Endodermal cell (in vitro differentiated cells): ENCODE results near the gene KLKB1. TPM values are rescaled to one million over a fixed set of nuclear protein-coding genes. Genes with fewer than 3 reads are reported as not detected.

Experiments used
- DNase-seq: peaks from one replicate; pipeline ENCODE4 v3.0.0-alpha.2; 2017
- H3K27ac ChIP-seq: 2 replicates; pipeline ENCODE4 v1.5.1; 2013; ENCODE audit warnings: mild to moderate bottlenecking, low read depth, low read length, moderate library complexity
- H3K27me3 ChIP-seq: 2 replicates; pipeline ENCODE4 v1.6.1; 2013; ENCODE audit warnings: mild to moderate bottlenecking, low read length, moderate library complexity; ENCODE audit not compliant: insufficient read depth, control insufficient read depth, poor library complexity, severe bottlenecking
- H3K36me3 ChIP-seq: 2 replicates; pipeline ENCODE4 v1.7.0; 2013; ENCODE audit warnings: mild to moderate bottlenecking, low read length, moderate library complexity; ENCODE audit not compliant: control insufficient read depth, insufficient read depth
- H3K4me1 ChIP-seq: one replicate; pipeline ENCODE4 v1.7.0; 2013; ENCODE audit warnings: low read length; ENCODE audit not compliant: control insufficient read depth, insufficient read depth
- H3K4me3 ChIP-seq: 2 replicates; pipeline ENCODE4 v1.5.1; 2013; ENCODE audit warnings: mild to moderate bottlenecking, low read length, moderate library complexity
- H3K9ac ChIP-seq: 2 replicates; pipeline ENCODE4 v1.6.1; 2013; ENCODE audit warnings: mild to moderate bottlenecking, low read length, moderate library complexity; ENCODE audit not compliant: poor library complexity, severe bottlenecking; ENCODE audit errors: extremely low read depth
- H3K9me3 ChIP-seq: 2 replicates; pipeline ENCODE4 v1.6.1; 2013; ENCODE audit warnings: mild to moderate bottlenecking, low read length, moderate library complexity; ENCODE audit not compliant: control insufficient read depth
- H3K27ac Mint-ChIP-seq: 2 replicates; pipeline ENCODE4 v1.8.0; 2020; ENCODE audit warnings: mixed read lengths
- H3K27me3 Mint-ChIP-seq: 2 replicates; pipeline ENCODE4 v1.8.0; 2021; ENCODE audit warnings: mild to moderate bottlenecking, mixed read lengths; ENCODE audit not compliant: insufficient read depth
- H3K36me3 Mint-ChIP-seq: 2 replicates; pipeline ENCODE4 v1.8.0; 2020; ENCODE audit warnings: low read depth, mixed read lengths
- H3K4me1 Mint-ChIP-seq: 2 replicates; pipeline ENCODE4 v1.8.0; 2020; ENCODE audit warnings: mixed read lengths
- H3K4me3 Mint-ChIP-seq: 2 replicates; pipeline ENCODE4 v1.8.0; 2020; ENCODE audit warnings: mild to moderate bottlenecking, moderate library complexity, mixed read lengths
- H3K9me3 Mint-ChIP-seq: 2 replicates; pipeline ENCODE4 v1.8.0; 2020; ENCODE audit warnings: mild to moderate bottlenecking, mixed read lengths
- CTCF ChIP-seq: fragments of 200-600 bp; sonication (generic); conservative IDR thresholded peaks from 2 replicates; pipeline ENCODE4 v1.5.0; 2021; ENCODE audit warnings: antibody characterized with exemption, mild to moderate bottlenecking
- WGBS, 2 experiments: methylation state at CpG; one replicate each; pipeline versions ENCODE4 v1.1.5 to v1.1.7; 2013; ENCODE audit warnings: missing lambda C conversion rate in 2 of 2, mixed read lengths in 1 of 2; ENCODE audit not compliant: insufficient coverage in 1 of 2, insufficient read length in 1 of 2; 5-methylcytosine and 5-hydroxymethylcytosine counted together
- total RNA-seq, 2 donors: library from RNA; stranded (reverse); fragmentation: NEBNext Ultra II Directional in 1 of 2; extraction: Animal tissue kit (Norgen Biotek cat#: 25700) in 1 of 2; gene quantifications; 2 replicates in 1 of 2; 3 replicates in 1 of 2; pipeline ENCODE4 v1.2.1, GENCODE V29; 2021

Gene KLKB1
- total RNA-seq, 2 donors from 2014 or later = 9.5 to 11.9 TPM

DNA sequence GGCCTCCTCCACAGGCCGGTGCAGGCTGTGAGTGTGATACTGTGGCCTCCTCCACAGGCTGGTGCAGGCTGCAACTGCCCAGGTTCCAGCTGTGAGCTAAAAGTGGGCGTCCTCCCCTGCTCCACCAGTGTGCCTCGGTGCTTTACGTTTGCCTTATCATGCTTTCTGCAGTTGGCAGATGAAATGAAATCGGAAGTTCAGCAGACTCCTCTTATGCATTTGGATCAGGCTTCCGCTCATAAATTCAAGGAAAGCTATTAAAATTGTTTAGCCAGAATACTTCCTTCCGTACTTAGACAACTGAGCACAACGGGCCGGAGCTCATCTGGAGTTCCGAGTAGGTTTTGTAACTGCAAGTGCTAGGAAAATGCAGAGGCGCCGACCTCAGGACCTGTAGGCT, 23.9 kb upstream of the KLKB1 start:
- Mint-ChIP-seq H3K4me3 (no peak overlapping the region), H3K4me1 (no peaks in the 10 kb centered on the region), H3K27ac (no peak overlapping the region), H3K9me3 (peaks cover 1% of the 10 kb centered on the region), H3K36me3 (no peaks in the 10 kb centered on the region), H3K27me3 (no peaks in the 10 kb centered on the region)
- H3K9ac ChIP-seq = no peak overlapping the region
- H3K36me3 ChIP-seq = no peaks in the 10 kb centered on the region
- H3K27ac ChIP-seq = no peak overlapping the region
- DNase-seq = no peak
- H3K4me1 ChIP-seq = no peaks in the 10 kb centered on the region
- H3K4me3 ChIP-seq = no peak overlapping the region
- 94 to 97% methylated on average over 12 of the region's 12 CpGs for WGBS, 2 experiments
- TF ChIP-seq CTCF = no peak
- H3K27me3 ChIP-seq = no peaks in the 10 kb centered on the region
- no peaks in the 10 kb centered on the region for H3K9me3 ChIP-seq

- Histone ChIP-seq H3K27me3 (no peaks in the 10 kb centered on the region), H3K27ac (no peak overlapping the region), H3K4me1 (no peaks in the 10 kb centered on the region), H3K36me3 (no peaks in the 10 kb centered on the region), H3K9me3 (no peaks in the 10 kb centered on the region), H3K4me3 (no peak overlapping the region), H3K9ac (no peak overlapping the region)
- 86 to 90% methylated on average over 13 to 40 of the region's 45 CpGs for WGBS, 2 experiments
- no peaks in the 10 kb centered on the region for H3K4me1 Mint-ChIP-seq
- peaks cover 8% of the 10 kb centered on the region for H3K9me3 Mint-ChIP-seq
- peaks cover 6% of the 10 kb centered on the region for H3K36me3 Mint-ChIP-seq
- H3K27ac Mint-ChIP-seq = no peak overlapping the region
- no peak overlapping the region for H3K4me3 Mint-ChIP-seq
- peaks cover 1% of the 10 kb centered on the region for H3K27me3 Mint-ChIP-seq
- TF ChIP-seq CTCF = no peak
- no peak for DNase-seq
These were observed 23.2 kb upstream of the KLKB1 start for GRCh38 chr4:186204103-186204559.

- no peak for DNase-seq
- Histone ChIP-seq H3K27me3 (no peaks in the 10 kb centered on the region), H3K4me1 (no peaks in the 10 kb centered on the region), H3K36me3 (no peaks in the 10 kb centered on the region), H3K9me3 (no peaks in the 10 kb centered on the region), H3K4me3 (no peak overlapping the region), H3K9ac (no peak overlapping the region), H3K27ac (no peak overlapping the region)
- H3K27ac Mint-ChIP-seq = no peak overlapping the region
- H3K4me3 Mint-ChIP-seq = no peak overlapping the region
- H3K9me3 Mint-ChIP-seq = peaks cover 12% of the 10 kb centered on the region
- peaks cover 1% of the 10 kb centered on the region for H3K27me3 Mint-ChIP-seq
- 95 to 98% methylated on average over 13 of the region's 13 CpGs for WGBS, 2 experiments
- H3K36me3 Mint-ChIP-seq = peaks cover 8% of the 10 kb centered on the region
- no peaks in the 10 kb centered on the region for H3K4me1 Mint-ChIP-seq
- no peak for TF ChIP-seq CTCF
These were observed 22.6 kb upstream of the KLKB1 start for GRCh38 chr4:186204686-186205085.
